Measurements from ENCODE around the gene SEMA4B. TPM values are rescaled to one million over a fixed set of nuclear protein-coding genes. Genes with fewer than 3 reads are reported as not detected.
A peak's percentile ranks its signal among the peaks of the same experiment; 100 is the strongest.

SEMA4B gene
- total RNA-seq, 4 donors from 2014 or later, result 63.2 to 147 (median 91.3) TPM

GRCh38 chr15:90210593-90210992 lies 9.5 kb downstream of the SEMA4B start:
- Histone ChIP-seq H3K27ac (peak overlapping the region; percentile 17 to 99 (median 90)), H3K36me3 (peaks cover 0 to 37% (median 0%) of the 10 kb centered on the region in 3 donors), H3K4me1 (peaks cover 13 to 64% (median 20%) of the 10 kb centered on the region in 4 donors), H3K4me3 (no peak overlapping the region), H3K9me3 (no peaks in the 10 kb centered on the region), H3K27me3 (no peaks in the 10 kb centered on the region)
- no peak for TF ChIP-seq POLR2A (IDR thresholded peaks at IDR 0.05)
- no peak for TF ChIP-seq CTCF (IDR thresholded peaks at IDR 0.05)
- DNase-seq, result no peak

GRCh38 chr15:90211009-90211408 lies 9.9 kb downstream of the SEMA4B start:
- peaks cover 0 to 33% (median 0%) of the 10 kb centered on the region in 3 donors for H3K36me3 ChIP-seq
- no peaks in the 10 kb centered on the region for H3K9me3 ChIP-seq
- no peak for DNase-seq
- H3K4me3 ChIP-seq, result peak overlapping the region in 1 of 4 donors; percentile 45
- peaks cover 13 to 60% (median 20%) of the 10 kb centered on the region in 4 donors for H3K4me1 ChIP-seq
- no peaks in the 10 kb centered on the region for H3K27me3 ChIP-seq
- TF ChIP-seq CTCF (IDR thresholded peaks at IDR 0.05), result no peak
- TF ChIP-seq POLR2A (IDR thresholded peaks at IDR 0.05), result no peak
- peak overlapping the region; percentile 78 to 99 (median 90) for H3K27ac ChIP-seq

GRCh38 chr15:90211440-90212143 lies 10.5 kb downstream of the SEMA4B start:
- H3K36me3 ChIP-seq, result peaks cover 0 to 28% (median 0%) of the 10 kb centered on the region in 3 donors
- no peaks in the 10 kb centered on the region for H3K9me3 ChIP-seq
- H3K27me3 ChIP-seq, result no peaks in the 10 kb centered on the region
- H3K4me3 ChIP-seq, result peak overlapping the region in 2 of 4 donors; percentile 20 to 45
- H3K27ac ChIP-seq, result peak overlapping the region; percentile 78 to 99 (median 90)
- peaks cover 13 to 60% (median 20%) of the 10 kb centered on the region in 4 donors for H3K4me1 ChIP-seq
- peak; percentile 52 to 91 (median 90) for DNase-seq
- TF ChIP-seq CTCF (IDR thresholded peaks at IDR 0.05), result no peak
- peak; percentile 44 to 77 for TF ChIP-seq POLR2A (IDR thresholded peaks at IDR 0.05)

- TF ChIP-seq CTCF (IDR thresholded peaks at IDR 0.05) (no peak), POLR2A (IDR thresholded peaks at IDR 0.05) (no peak)
- H3K4me1 ChIP-seq, result peaks cover 13 to 60% (median 22%) of the 10 kb centered on the region in 4 donors
Measured at GRCh38 chr15:90212221-90213098, 11.3 kb downstream of the SEMA4B start.

GRCh38 chr15:90213122-90213817 lies 12.1 kb downstream of the SEMA4B start:
- no peaks in the 10 kb centered on the region for H3K9me3 ChIP-seq
- TF ChIP-seq CTCF (IDR thresholded peaks at IDR 0.05) (no peak), POLR2A (IDR thresholded peaks at IDR 0.05) (peak in 1 of 2 donors; percentile 48)
- DNase-seq, result peak in 2 of 3 donors; percentile 74 to 76
- H3K27ac ChIP-seq, result peak overlapping the region; percentile 78 to 99 (median 90)
- peaks cover 13 to 60% (median 23%) of the 10 kb centered on the region in 4 donors for H3K4me1 ChIP-seq
- H3K27me3 ChIP-seq, result no peaks in the 10 kb centered on the region
- no peak overlapping the region for H3K4me3 ChIP-seq
- peaks cover 0 to 31% (median 0%) of the 10 kb centered on the region in 3 donors for H3K36me3 ChIP-seq

More at GRCh38 chr15:90212221-90213098, 11.3 kb downstream of the SEMA4B start:
- Histone ChIP-seq H3K36me3 (peaks cover 0 to 26% (median 0%) of the 10 kb centered on the region in 3 donors), H3K27ac (peak overlapping the region; percentile 78 to 99 (median 90)), H3K9me3 (no peaks in the 10 kb centered on the region), H3K27me3 (no peaks in the 10 kb centered on the region), H3K4me3 (peak overlapping the region in 1 of 4 donors; percentile 20)
- no peak for DNase-seq

Measured in Peyer's patch (tissue), 4 donors.